Measurements from ENCODE around the gene HPCAL4. TPM values are rescaled to one million over a fixed set of nuclear protein-coding genes. Genes with fewer than 3 reads are reported as not detected.

HPCAL4 gene
- total and polyA plus RNA-seq, 10 of the 15 experiments (the other 5 are each of a cell fraction or from before 2014, with no cell fraction given) = 0.05 to 0.18 (median 0.06) TPM; not detected in 5

DNA sequence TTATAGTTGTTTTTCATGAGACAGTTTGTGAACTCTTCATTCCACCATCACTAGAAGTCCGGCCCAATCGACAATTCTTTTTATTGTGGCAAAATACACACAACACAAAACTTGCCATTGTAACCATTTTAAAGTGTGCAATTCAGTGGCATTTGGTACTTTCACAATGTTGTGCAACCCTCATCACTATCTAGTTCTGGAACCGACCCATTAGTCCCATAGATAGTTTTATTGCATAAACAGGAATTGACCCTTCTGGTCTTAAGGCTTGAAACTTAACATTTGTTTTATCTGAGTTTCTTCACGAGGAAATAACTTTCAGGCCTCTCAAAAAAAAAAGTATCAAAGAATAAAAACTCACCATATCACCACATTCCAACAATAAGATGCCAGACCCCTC is 38.6 kb upstream of the HPCAL4 start:
- TF ChIP-seq MTA3 (IDR thresholded peaks at IDR 0.05; ENCODE audit: borderline replicate concordance, low read length) (no peak), ETV6 (conservative IDR thresholded peaks at IDR 0.05 in 1 of 2, IDR thresholded peaks at IDR 0.05 in 1 of 2; ENCODE audit: borderline replicate concordance in 1 of 2, low read depth in 1 of 2) (no peak), SREBF2 (IDR thresholded peaks at IDR 0.05; ENCODE audit: low read length) (no peak), MXI1 (IDR thresholded peaks at IDR 0.05; ENCODE audit: low read depth, low read length) (no peak), KDM1A (IDR thresholded peaks at IDR 0.05; ENCODE audit: borderline replicate concordance) (no peak), CREM (IDR thresholded peaks at IDR 0.05; ENCODE audit: low read depth) (no peak), SMAD1 (IDR thresholded peaks at IDR 0.05; ENCODE audit: low read depth, partially characterized antibody) (no peak), NBN (IDR thresholded peaks at IDR 0.05) (no peak), BHLHE40 (IDR thresholded peaks at IDR 0.05; ENCODE audit: borderline replicate concordance in 1 of 2, low read depth in 2 of 2, low read length in 1 of 2) (no peak), ZNF217 (IDR thresholded peaks at IDR 0.05) (no peak)
- TF ChIP-seq, protein P1, sequence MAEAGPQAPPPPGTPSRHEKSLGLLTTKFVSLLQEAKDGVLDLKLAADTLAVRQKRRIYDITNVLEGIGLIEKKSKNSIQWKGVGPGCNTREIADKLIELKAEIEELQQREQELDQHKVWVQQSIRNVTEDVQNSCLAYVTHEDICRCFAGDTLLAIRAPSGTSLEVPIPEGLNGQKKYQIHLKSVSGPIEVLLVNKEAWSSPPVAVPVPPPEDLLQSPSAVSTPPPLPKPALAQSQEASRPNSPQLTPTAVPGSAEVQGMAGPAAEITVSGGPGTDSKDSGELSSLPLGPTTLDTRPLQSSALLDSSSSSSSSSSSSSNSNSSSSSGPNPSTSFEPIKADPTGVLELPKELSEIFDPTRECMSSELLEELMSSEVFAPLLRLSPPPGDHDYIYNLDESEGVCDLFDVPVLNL (IDR thresholded peaks at IDR 0.05; ENCODE audit: low read depth, low read length) = no peak
- TF ChIP-seq, protein P2, sequence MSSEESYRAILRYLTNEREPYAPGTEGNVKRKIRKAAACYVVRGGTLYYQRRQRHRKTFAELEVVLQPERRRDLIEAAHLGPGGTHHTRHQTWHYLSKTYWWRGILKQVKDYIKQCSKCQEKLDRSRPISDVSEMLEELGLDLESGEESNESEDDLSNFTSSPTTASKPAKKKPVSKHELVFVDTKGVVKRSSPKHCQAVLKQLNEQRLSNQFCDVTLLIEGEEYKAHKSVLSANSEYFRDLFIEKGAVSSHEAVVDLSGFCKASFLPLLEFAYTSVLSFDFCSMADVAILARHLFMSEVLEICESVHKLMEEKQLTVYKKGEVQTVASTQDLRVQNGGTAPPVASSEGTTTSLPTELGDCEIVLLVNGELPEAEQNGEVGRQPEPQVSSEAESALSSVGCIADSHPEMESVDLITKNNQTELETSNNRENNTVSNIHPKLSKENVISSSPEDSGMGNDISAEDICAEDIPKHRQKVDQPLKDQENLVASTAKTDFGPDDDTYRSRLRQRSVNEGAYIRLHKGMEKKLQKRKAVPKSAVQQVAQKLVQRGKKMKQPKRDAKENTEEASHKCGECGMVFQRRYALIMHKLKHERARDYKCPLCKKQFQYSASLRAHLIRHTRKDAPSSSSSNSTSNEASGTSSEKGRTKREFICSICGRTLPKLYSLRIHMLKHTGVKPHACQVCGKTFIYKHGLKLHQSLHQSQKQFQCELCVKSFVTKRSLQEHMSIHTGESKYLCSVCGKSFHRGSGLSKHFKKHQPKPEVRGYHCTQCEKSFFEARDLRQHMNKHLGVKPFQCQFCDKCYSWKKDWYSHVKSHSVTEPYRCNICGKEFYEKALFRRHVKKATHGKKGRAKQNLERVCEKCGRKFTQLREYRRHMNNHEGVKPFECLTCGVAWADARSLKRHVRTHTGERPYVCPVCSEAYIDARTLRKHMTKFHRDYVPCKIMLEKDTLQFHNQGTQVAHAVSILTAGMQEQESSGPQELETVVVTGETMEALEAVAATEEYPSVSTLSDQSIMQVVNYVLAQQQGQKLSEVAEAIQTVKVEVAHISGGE (CRISPR knock-in tag; IDR thresholded peaks at IDR 0.05) = no peak
- Histone ChIP-seq H4K20me1 (ENCODE audit: control insufficient read depth, insufficient read depth) (no peaks in the 10 kb centered on the region), H3K27ac (ENCODE audit: control insufficient read depth, insufficient read depth) (no peak overlapping the region), H3K4me1 (ENCODE audit: control insufficient read depth, insufficient read depth, low read length) (peaks cover 14% of the 10 kb centered on the region), H3K4me3 (no peak overlapping the region), H3K27me3 (replicated peaks in 1 of 2; ENCODE audit: control insufficient read depth in 2 of 2, insufficient read depth in 2 of 2, low read length in 1 of 2) (no peaks in the 10 kb centered on the region), H3K9ac (ENCODE audit: control insufficient read depth, insufficient read depth, low read length) (no peak overlapping the region), H3K4me2 (ENCODE audit: control insufficient read depth, insufficient read depth) (no peak overlapping the region), H3K79me2 (ENCODE audit: control insufficient read depth, insufficient read depth, low read length) (no peaks in the 10 kb centered on the region), H2AFZ (ENCODE audit: control insufficient read depth, low read depth, low read length) (no peak overlapping the region), H3K36me3 (ENCODE audit: control insufficient read depth in 2 of 2, insufficient read depth in 2 of 2, low read length in 1 of 2) (no peaks in the 10 kb centered on the region), H3K9me3 (replicated peaks; ENCODE audit: control insufficient read depth, insufficient read depth, low read length) (no peaks in the 10 kb centered on the region; the same call in 2 of the 3 replicates)
- FAIRE-seq = no peak
- no TSS peak for BruUV-seq (replicated peaks)
- ChIA-PET RAD21 (ENCODE audit: unreplicated experiment) (no interaction called here), POLR2A (no interaction called here), SMC1A (ENCODE audit: uncharacterized antibody, unreplicated experiment) (interaction anchor here (1.0 to 1.3 kb wide), 3 partner anchors 8 to 69 kb away, joined by 3 read pairs; no protein-coding TSS in a partner anchor), CTCF (no interaction called here)
- in situ Hi-C loops (cut with MboI) (no loop called here), intact Hi-C loops (cut with micrococcal nuclease; ENCODE audit: unreplicated experiment) (loop anchor here (10.0 kb wide), 1 partner anchor 265 kb away; no protein-coding TSS in a partner anchor)
- ATAC-seq = no peak
- WGBS (ENCODE audit: insufficient coverage, insufficient replicate concordance, low lambda C conversion rate, missing lambda C conversion rate) = 28% methylated on average over 4 of the region's 4 CpGs
- DNase-seq (ENCODE audit: low read depth, low spot score) = no peak

Data from GM12878 (cell line).